MM.1S (cell line): Measurements from ENCODE around the gene TACC2.

Experiments
- CTCF ChIP-seq: fragments of 300-600 bp; sonication (generic); IDR thresholded peaks from 2 replicates; pipeline ENCODE4 v1.5.1; 2016; ENCODE audit warnings: antibody characterized with exemption, low read length, mixed read lengths
- EZH2 ChIP-seq: fragments of 300-600 bp; sonication (generic); optimal IDR thresholded peaks from 2 replicates; pipeline ENCODE3; 2017; ENCODE audit warnings: low read depth, mild to moderate bottlenecking, antibody characterized with exemption, low read length, mixed read lengths

- TF ChIP-seq CTCF (no peak), EZH2 (no peak)
Observed at GRCh38 chr10:122277526-122278136, 288.7 kb downstream of the TACC2 start.
